Suprapubic skin (tissue), 4 donors: ENCODE results near the gene UBE2L5. TPM values are rescaled to one million over a fixed set of nuclear protein-coding genes. Genes with fewer than 3 reads are reported as not detected.

ENCODE experiments used
- DNase-seq, 2 donors: peaks; one replicate each; pipeline ENCODE4 v3.0.0-alpha.2; 2019; ENCODE audit warnings: low spot score in 2 of 2
- H3K27ac ChIP-seq: fragments of 200-600 bp; sonication (generic); one replicate; pipeline ENCODE4 v1.5.1; 2019
- H3K27me3 ChIP-seq: fragments of 200-600 bp; sonication (generic); one replicate; pipeline ENCODE4 v1.5.1; 2019
- H3K36me3 ChIP-seq: fragments of 200-600 bp; sonication (generic); one replicate; pipeline ENCODE4 v1.5.1; 2019
- H3K4me1 ChIP-seq: fragments of 200-600 bp; sonication (generic); one replicate; pipeline ENCODE4 v1.5.1; 2019
- H3K4me3 ChIP-seq: fragments of 200-600 bp; sonication (generic); one replicate; pipeline ENCODE4 v1.5.1; 2019; ENCODE audit warnings: mild to moderate bottlenecking
- H3K9me3 ChIP-seq: fragments of 200-600 bp; sonication (generic); one replicate; pipeline ENCODE4 v1.5.1; 2019
- CTCF ChIP-seq, 2 donors: fragments of 200-600 bp in 1 of 2; fragments of 450-650 bp in 1 of 2; sonication (generic) in 1 of 2; IDR thresholded peaks; one replicate each; pipeline ENCODE4 v1.5.1; 2016 to 2019; ENCODE audit warnings: antibody characterized with exemption in 2 of 2, mild to moderate bottlenecking in 1 of 2, moderate library complexity in 1 of 2
- EP300 ChIP-seq: sonication (generic); formaldehyde crosslinking; IDR thresholded peaks from one replicate; pipeline ENCODE4 v1.6.1; 2017; ENCODE audit warnings: antibody characterized with exemption
- POLR2A ChIP-seq, 2 donors: fragments of 450-650 bp; IDR thresholded peaks; one replicate each; pipeline ENCODE4 v1.6.1; 2017; ENCODE audit warnings: antibody characterized with exemption in 2 of 2, mild to moderate bottlenecking in 2 of 2, moderate library complexity in 2 of 2
- POLR2AphosphoS5 ChIP-seq, 3 donors: sonication (generic); formaldehyde crosslinking; IDR thresholded peaks; one replicate each; pipeline ENCODE4 v1.6.1; 2017; ENCODE audit warnings: antibody characterized with exemption in 3 of 3
- WGBS: methylation state at CpG from one replicate; pipeline ENCODE4 v1.1.5; 2018; 5-methylcytosine and 5-hydroxymethylcytosine counted together
- total RNA-seq, 4 donors: library from RNA; depleted of rRNA; stranded (reverse); fragments of >200 nt; gene quantifications; one replicate each; pipeline ENCODE4 v1.1.0, GENCODE V29; 2016

Gene UBE2L5
- total RNA-seq: under 1 TPM in 2 of 4 donors, not detected in 2; 0.34 to 0.80 TPM

DNA sequence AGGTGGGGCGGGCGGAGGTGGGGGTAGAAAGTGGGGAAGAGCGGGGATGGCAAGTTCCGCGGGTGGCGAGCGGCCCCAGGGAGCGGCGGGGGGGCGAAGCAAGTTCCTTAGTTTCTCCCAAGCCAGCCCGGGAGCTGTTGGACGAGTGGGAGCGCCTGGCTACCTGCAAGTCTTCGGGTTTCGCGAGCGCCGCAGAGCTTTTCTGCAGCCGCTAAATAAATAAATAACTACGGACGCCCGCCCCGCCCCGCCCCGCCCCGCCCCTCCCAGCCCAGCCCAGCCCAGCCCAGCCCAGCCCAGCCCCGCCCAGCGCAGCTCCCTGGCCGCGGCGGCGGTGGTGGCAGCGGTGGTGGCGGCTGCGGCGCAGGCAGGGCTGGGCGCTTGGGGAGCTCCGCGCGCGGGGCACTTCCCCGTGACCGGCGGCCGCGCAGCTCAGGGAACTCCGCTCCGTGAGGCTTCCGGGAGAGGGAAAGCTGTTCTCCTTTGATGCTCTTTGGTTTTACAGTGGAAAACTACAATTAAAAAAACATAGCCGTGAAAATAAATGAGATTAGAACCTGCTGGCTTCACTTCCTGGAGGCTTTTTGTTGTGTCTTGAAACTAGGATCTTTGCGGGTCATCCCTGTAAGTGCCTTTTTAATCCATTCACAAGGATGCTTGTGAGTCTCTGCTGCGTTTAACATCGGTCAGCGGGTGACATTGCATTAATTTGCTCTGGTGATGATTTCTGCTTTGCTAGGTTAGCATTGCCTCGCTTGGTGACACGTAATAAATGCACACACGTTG is at the start of gene UBE2L5:
TSS of gene UBE2L5 (plus strand) at position 440 of the 786 bp plus-strand sequence. CDS start 5,498 bp downstream, outside the sequence.
- TF ChIP-seq CTCF (IDR thresholded peaks at IDR 0.05) (no peak), EP300 (no peak), POLR2AphosphoS5 (IDR thresholded peaks at IDR 0.05) (no peak), POLR2A (IDR thresholded peaks at IDR 0.05) (no peak)
- Histone ChIP-seq H3K9me3 (no peaks in the 10 kb centered on the region), H3K27me3 (no peaks in the 10 kb centered on the region), H3K36me3 (no peaks in the 10 kb centered on the region), H3K4me1 (peaks cover 39% of the 10 kb centered on the region), H3K4me3 (peak within 1 kb of the TSS; percentile 60), H3K27ac (peak within 1 kb of the TSS; percentile 93)
- WGBS: 1% methylated on average over 20 of the region's 57 CpGs
- DNase-seq: peak; percentile 85 to 86

DNA sequence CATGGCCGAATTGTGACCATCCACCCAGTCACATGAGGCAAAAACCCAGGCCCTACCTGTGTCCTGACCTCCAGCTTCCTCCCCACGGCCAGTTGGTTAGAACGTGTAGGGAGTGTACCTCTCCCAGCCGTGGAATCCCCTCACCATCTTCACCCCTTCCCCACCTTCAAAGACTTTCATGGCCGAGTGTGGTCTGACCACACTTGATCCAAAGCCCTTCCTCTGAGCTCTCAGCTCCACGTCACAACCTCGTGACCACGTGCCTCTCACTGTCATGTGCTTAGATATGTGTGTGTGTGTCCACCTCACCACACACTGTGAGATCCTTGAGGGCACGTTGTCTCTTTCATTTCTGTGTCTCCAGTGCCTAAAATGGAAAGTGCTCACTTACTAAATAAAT is 48.6 kb upstream of the UBE2L5 start:
- no peak for TF ChIP-seq POLR2AphosphoS5 (IDR thresholded peaks at IDR 0.05)
- no peak for TF ChIP-seq CTCF (IDR thresholded peaks at IDR 0.05)
- no peak for TF ChIP-seq EP300
- TF ChIP-seq POLR2A (IDR thresholded peaks at IDR 0.05): no peak
- DNase-seq: no peak
- WGBS: 86% methylated on average over 9 of the region's 9 CpGs
- Histone ChIP-seq H3K27me3 (no peaks in the 10 kb centered on the region), H3K27ac (no peak overlapping the region), H3K4me1 (peaks cover 15% of the 10 kb centered on the region), H3K4me3 (no peak overlapping the region), H3K9me3 (no peaks in the 10 kb centered on the region), H3K36me3 (no peaks in the 10 kb centered on the region)

DNA sequence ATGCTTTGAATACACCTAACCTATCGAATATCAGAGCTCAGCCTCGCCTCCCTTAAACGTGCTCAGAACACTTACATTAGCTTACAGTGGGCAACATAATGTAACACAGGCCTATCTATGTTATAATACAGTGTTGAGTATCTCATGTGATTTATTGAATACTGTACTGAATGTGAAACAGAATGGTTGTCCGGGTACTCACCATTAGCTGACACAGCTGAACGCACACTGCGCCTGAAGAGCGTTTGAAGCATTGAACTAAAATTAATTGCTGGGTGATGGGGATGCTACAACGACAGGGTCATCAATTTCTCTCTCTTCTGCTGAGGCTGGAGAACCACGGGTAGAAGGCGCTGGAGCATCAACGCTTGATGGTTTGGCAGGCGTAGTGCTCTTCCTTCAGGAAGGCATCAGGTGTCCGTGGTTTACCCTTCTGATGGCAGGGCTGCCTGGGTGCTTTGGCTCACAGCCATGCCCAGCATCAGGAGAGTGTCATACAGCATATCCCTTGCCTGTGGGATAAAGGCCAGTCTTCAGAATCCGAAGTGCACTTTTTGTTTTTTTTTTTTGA is 46.9 kb upstream of the UBE2L5 start:
- Histone ChIP-seq H3K27me3 (no peaks in the 10 kb centered on the region), H3K27ac (no peak overlapping the region), H3K4me1 (peaks cover 15% of the 10 kb centered on the region), H3K4me3 (no peak overlapping the region), H3K9me3 (no peaks in the 10 kb centered on the region), H3K36me3 (no peaks in the 10 kb centered on the region)
- WGBS: 83% methylated on average over 14 of the region's 14 CpGs
- no peak for TF ChIP-seq EP300
- TF ChIP-seq POLR2AphosphoS5 (IDR thresholded peaks at IDR 0.05): no peak
- no peak for TF ChIP-seq POLR2A (IDR thresholded peaks at IDR 0.05)
- TF ChIP-seq CTCF (IDR thresholded peaks at IDR 0.05): no peak
- no peak for DNase-seq

GRCh38 chr13:30376426-30377311 is 45.6 kb upstream of the UBE2L5 start:
- TF ChIP-seq EP300 (no peak), POLR2A (IDR thresholded peaks at IDR 0.05) (no peak), POLR2AphosphoS5 (IDR thresholded peaks at IDR 0.05) (no peak), CTCF (IDR thresholded peaks at IDR 0.05) (no peak)

More at GRCh38 chr13:30376426-30377311, 45.6 kb upstream of the UBE2L5 start:
- no peak for DNase-seq
- Histone ChIP-seq H3K4me3 (no peak overlapping the region), H3K36me3 (no peaks in the 10 kb centered on the region), H3K9me3 (no peaks in the 10 kb centered on the region), H3K4me1 (peaks cover 14% of the 10 kb centered on the region), H3K27me3 (no peaks in the 10 kb centered on the region), H3K27ac (no peak overlapping the region)
- WGBS: 80% methylated on average over 3 of the region's 5 CpGs
